ENCODE results near the gene IPO8.

The IPO8 gene

GRCh38 chr12:30691122-30691879 is 4.4 kb downstream of the IPO8 start:
- H3K4me1 ChIP-seq (ENCODE audit: control insufficient read depth, insufficient read depth, low read length): peaks cover 14% of the 10 kb centered on the region
- H3K9me3 ChIP-seq (ENCODE audit: control insufficient read depth in 2 of 2, low read length in 2 of 2): no peaks in the 10 kb centered on the region
- no peaks in the 10 kb centered on the region for H3K27me3 ChIP-seq (ENCODE audit: control insufficient read depth in 1 of 2, insufficient read depth in 2 of 2, low read length in 2 of 2)
- no peak overlapping the region for H3K4me3 ChIP-seq (ENCODE audit: low read length in 2 of 2)
- H3K27ac ChIP-seq (ENCODE audit: low read length): no peak overlapping the region
- H3K36me3 ChIP-seq (ENCODE audit: control insufficient read depth in 2 of 2, insufficient read depth in 2 of 2, low read length in 2 of 2): peaks cover 0 to 1% of the 10 kb centered on the region in 2 donors
- no peak overlapping the region for H3K9ac ChIP-seq (ENCODE audit: low read length in 2 of 2)

DNA sequence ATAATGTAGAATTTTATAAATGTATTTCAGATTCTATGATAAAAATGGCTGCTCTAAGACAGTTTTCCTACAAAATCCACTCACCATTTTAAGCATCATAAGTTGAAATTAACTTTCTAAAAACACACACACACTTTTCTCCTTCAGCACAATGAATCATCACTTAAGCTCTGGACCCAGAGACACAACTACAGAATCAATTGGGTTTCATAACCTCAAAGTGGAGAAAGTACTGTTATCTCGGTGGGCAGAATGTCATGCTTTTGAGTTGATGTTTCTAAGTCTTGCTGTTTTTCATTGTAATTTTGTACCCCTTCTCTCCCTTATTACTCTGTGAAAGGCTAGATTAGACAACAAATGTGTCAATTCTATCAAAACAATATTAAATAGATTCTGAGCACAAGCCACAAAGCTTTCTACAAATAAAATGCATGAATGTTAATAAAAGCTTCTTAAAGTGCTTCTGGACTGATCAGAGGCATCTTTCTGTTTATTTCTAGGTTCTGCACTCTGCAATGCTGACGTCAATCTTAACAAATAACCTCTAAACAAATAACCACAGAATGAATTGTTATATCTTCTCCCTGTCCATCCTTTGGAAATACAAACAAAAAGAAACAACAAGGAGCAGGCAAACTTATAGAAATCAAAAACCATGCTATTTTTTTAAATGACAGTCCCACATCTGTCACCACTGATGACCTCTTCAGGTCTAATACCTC is 8.2 kb downstream of the IPO8 start:
- Histone ChIP-seq H3K4me3 (ENCODE audit: low read length in 2 of 2) (no peak overlapping the region), H3K4me1 (ENCODE audit: control insufficient read depth, insufficient read depth, low read length) (no peaks in the 10 kb centered on the region), H3K9ac (ENCODE audit: low read length in 2 of 2) (no peak overlapping the region), H3K27me3 (ENCODE audit: control insufficient read depth in 1 of 2, insufficient read depth in 2 of 2, low read length in 2 of 2) (no peaks in the 10 kb centered on the region), H3K27ac (ENCODE audit: low read length) (no peak overlapping the region), H3K36me3 (ENCODE audit: control insufficient read depth in 2 of 2, insufficient read depth in 2 of 2, low read length in 2 of 2) (peaks cover 0 to 6% of the 10 kb centered on the region in 2 donors), H3K9me3 (ENCODE audit: control insufficient read depth in 2 of 2, low read length in 2 of 2) (no peaks in the 10 kb centered on the region)

- H3K4me3 ChIP-seq (ENCODE audit: low read length in 2 of 2): no peak overlapping the region
- H3K9me3 ChIP-seq (ENCODE audit: control insufficient read depth in 2 of 2, low read length in 2 of 2): no peaks in the 10 kb centered on the region
- no peak overlapping the region for H3K27ac ChIP-seq (ENCODE audit: low read length)
- H3K36me3 ChIP-seq (ENCODE audit: control insufficient read depth in 2 of 2, insufficient read depth in 2 of 2, low read length in 2 of 2): peaks cover 12 to 21% of the 10 kb centered on the region in 2 donors
- no peaks in the 10 kb centered on the region for H3K27me3 ChIP-seq (ENCODE audit: control insufficient read depth in 1 of 2, insufficient read depth in 2 of 2, low read length in 2 of 2)
- no peak overlapping the region for H3K9ac ChIP-seq (ENCODE audit: low read length in 2 of 2)
- no peaks in the 10 kb centered on the region for H3K4me1 ChIP-seq (ENCODE audit: control insufficient read depth, insufficient read depth, low read length)
Measured at GRCh38 chr12:30679241-30679640, 16.4 kb downstream of the IPO8 start.

DNA sequence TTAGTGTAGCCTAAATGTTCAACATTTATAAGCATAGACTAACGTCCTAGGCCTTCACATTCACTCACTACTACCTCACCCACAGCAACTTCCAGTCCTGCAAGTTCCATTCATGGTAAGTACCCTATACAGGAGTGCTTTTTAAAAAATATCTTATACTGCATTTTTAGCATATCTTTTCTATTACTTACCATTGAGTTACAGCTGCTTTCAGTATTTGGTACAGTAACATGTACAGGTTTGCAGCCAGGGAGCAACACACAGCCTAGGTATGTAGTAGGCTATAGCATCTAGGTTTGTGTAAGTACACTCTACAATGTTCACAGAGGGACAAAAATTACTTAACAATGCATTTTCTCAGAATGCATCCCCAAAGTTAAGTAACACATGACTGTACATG is 17.4 kb downstream of the IPO8 start:
- no peaks in the 10 kb centered on the region for H3K9me3 ChIP-seq (ENCODE audit: control insufficient read depth in 2 of 2, low read length in 2 of 2)
- no peaks in the 10 kb centered on the region for H3K4me1 ChIP-seq (ENCODE audit: control insufficient read depth, insufficient read depth, low read length)
- H3K4me3 ChIP-seq (ENCODE audit: low read length in 2 of 2): no peak overlapping the region
- no peaks in the 10 kb centered on the region for H3K27me3 ChIP-seq (ENCODE audit: control insufficient read depth in 1 of 2, insufficient read depth in 2 of 2, low read length in 2 of 2)
- H3K27ac ChIP-seq (ENCODE audit: low read length): no peak overlapping the region
- H3K36me3 ChIP-seq (ENCODE audit: control insufficient read depth in 2 of 2, insufficient read depth in 2 of 2, low read length in 2 of 2): peaks cover 12 to 19% of the 10 kb centered on the region in 2 donors
- no peak overlapping the region for H3K9ac ChIP-seq (ENCODE audit: low read length in 2 of 2)

- H3K4me3 ChIP-seq (ENCODE audit: low read length in 2 of 2): no peak overlapping the region
- H3K27me3 ChIP-seq (ENCODE audit: control insufficient read depth in 1 of 2, insufficient read depth in 2 of 2, low read length in 2 of 2): no peaks in the 10 kb centered on the region
- no peak overlapping the region for H3K27ac ChIP-seq (ENCODE audit: low read length)
- no peaks in the 10 kb centered on the region for H3K9me3 ChIP-seq (ENCODE audit: control insufficient read depth in 2 of 2, low read length in 2 of 2)
- peaks cover 14 to 27% of the 10 kb centered on the region in 2 donors for H3K36me3 ChIP-seq (ENCODE audit: control insufficient read depth in 2 of 2, insufficient read depth in 2 of 2, low read length in 2 of 2)
- no peak overlapping the region for H3K9ac ChIP-seq (ENCODE audit: low read length in 2 of 2)
- no peaks in the 10 kb centered on the region for H3K4me1 ChIP-seq (ENCODE audit: control insufficient read depth, insufficient read depth, low read length)
Measured at GRCh38 chr12:30661210-30661609, 34.5 kb downstream of the IPO8 start.

- H3K36me3 ChIP-seq (ENCODE audit: control insufficient read depth in 2 of 2, insufficient read depth in 2 of 2, low read length in 2 of 2): peaks cover 0 to 15% of the 10 kb centered on the region in 2 donors
- no peak overlapping the region for H3K4me3 ChIP-seq (ENCODE audit: low read length in 2 of 2)
- H3K9ac ChIP-seq (ENCODE audit: low read length in 2 of 2): no peak overlapping the region
- H3K4me1 ChIP-seq (ENCODE audit: control insufficient read depth, insufficient read depth, low read length): no peaks in the 10 kb centered on the region
- no peak overlapping the region for H3K27ac ChIP-seq (ENCODE audit: low read length)
- H3K9me3 ChIP-seq (ENCODE audit: control insufficient read depth in 2 of 2, low read length in 2 of 2): no peaks in the 10 kb centered on the region
- H3K27me3 ChIP-seq (ENCODE audit: control insufficient read depth in 1 of 2, insufficient read depth in 2 of 2, low read length in 2 of 2): no peaks in the 10 kb centered on the region
Measured at GRCh38 chr12:30652034-30652696, 43.5 kb downstream of the IPO8 start.

DNA sequence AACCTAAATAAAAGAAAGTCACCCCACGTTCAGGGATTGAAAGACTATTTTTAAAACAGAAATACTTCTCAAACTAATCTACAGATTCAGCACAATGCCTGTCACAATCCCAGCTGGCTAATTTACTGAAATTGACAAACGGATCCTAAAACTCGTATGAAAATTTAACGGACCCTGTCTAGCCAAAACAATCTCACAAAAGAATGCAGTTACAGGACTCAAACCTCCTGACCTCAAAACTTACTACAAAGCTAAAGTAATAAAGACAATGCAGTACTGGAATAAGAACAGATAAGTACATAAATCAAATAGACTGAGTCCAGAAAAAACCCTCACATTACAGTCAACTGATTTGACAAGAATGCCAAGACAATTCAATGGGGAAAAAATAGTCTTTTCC is 48.8 kb downstream of the IPO8 start:
- Histone ChIP-seq H3K4me1 (ENCODE audit: control insufficient read depth, insufficient read depth, low read length) (no peaks in the 10 kb centered on the region), H3K4me3 (ENCODE audit: low read length in 2 of 2) (no peak overlapping the region), H3K9ac (ENCODE audit: low read length in 2 of 2) (no peak overlapping the region), H3K27me3 (ENCODE audit: control insufficient read depth in 1 of 2, insufficient read depth in 2 of 2, low read length in 2 of 2) (no peaks in the 10 kb centered on the region), H3K27ac (ENCODE audit: low read length) (no peak overlapping the region), H3K36me3 (ENCODE audit: control insufficient read depth in 2 of 2, insufficient read depth in 2 of 2, low read length in 2 of 2) (peaks cover 5 to 6% of the 10 kb centered on the region in 2 donors), H3K9me3 (ENCODE audit: control insufficient read depth in 2 of 2, low read length in 2 of 2) (no peaks in the 10 kb centered on the region)

- Histone ChIP-seq H3K27me3 (ENCODE audit: control insufficient read depth in 1 of 2, insufficient read depth in 2 of 2, low read length in 2 of 2) (no peaks in the 10 kb centered on the region), H3K4me1 (ENCODE audit: control insufficient read depth, insufficient read depth, low read length) (no peaks in the 10 kb centered on the region), H3K27ac (ENCODE audit: low read length) (no peak overlapping the region), H3K4me3 (ENCODE audit: low read length in 2 of 2) (no peak overlapping the region), H3K36me3 (ENCODE audit: control insufficient read depth in 2 of 2, insufficient read depth in 2 of 2, low read length in 2 of 2) (peaks cover 3 to 7% of the 10 kb centered on the region in 2 donors), H3K9me3 (ENCODE audit: control insufficient read depth in 2 of 2, low read length in 2 of 2) (no peaks in the 10 kb centered on the region), H3K9ac (ENCODE audit: low read length in 2 of 2) (no peak overlapping the region)
Measured at GRCh38 chr12:30643366-30643765, 52.3 kb downstream of the IPO8 start.

GRCh38 chr12:30640392-30640791 is 55.3 kb downstream of the IPO8 start:
- no peak overlapping the region for H3K4me3 ChIP-seq (ENCODE audit: low read length in 2 of 2)
- H3K27me3 ChIP-seq (ENCODE audit: control insufficient read depth in 1 of 2, insufficient read depth in 2 of 2, low read length in 2 of 2): no peaks in the 10 kb centered on the region
- H3K9me3 ChIP-seq (ENCODE audit: control insufficient read depth in 2 of 2, low read length in 2 of 2): no peaks in the 10 kb centered on the region
- H3K9ac ChIP-seq (ENCODE audit: low read length in 2 of 2): no peak overlapping the region
- peaks cover 7 to 13% of the 10 kb centered on the region in 2 donors for H3K36me3 ChIP-seq (ENCODE audit: control insufficient read depth in 2 of 2, insufficient read depth in 2 of 2, low read length in 2 of 2)
- H3K27ac ChIP-seq (ENCODE audit: low read length): no peak overlapping the region
- H3K4me1 ChIP-seq (ENCODE audit: control insufficient read depth, insufficient read depth, low read length): no peaks in the 10 kb centered on the region

DNA sequence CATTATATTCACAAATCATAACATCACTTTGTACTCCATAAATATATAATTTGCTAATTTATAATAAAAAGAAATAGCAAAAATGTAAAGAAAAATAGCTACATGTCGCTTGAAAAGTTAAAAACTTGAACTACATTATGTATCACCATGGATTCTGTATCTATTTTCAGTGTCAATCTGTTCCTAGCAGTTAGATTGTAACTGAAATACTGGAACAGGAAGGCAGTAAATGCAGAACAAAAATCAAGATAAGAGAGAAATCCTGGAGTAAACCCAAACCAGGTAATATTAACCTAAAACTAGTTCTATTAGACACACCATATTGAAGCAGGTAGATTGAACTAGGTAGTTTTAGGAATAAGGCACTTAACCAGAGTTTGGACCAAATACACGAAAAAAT is 60.3 kb downstream of the IPO8 start:
- Histone ChIP-seq H3K36me3 (ENCODE audit: control insufficient read depth in 2 of 2, insufficient read depth in 2 of 2, low read length in 2 of 2) (peaks cover 14 to 32% of the 10 kb centered on the region in 2 donors), H3K9me3 (ENCODE audit: control insufficient read depth in 2 of 2, low read length in 2 of 2) (no peaks in the 10 kb centered on the region)

More for the DNA sequence above, 60.3 kb downstream of the IPO8 start:
- no peaks in the 10 kb centered on the region for H3K4me1 ChIP-seq (ENCODE audit: control insufficient read depth, insufficient read depth, low read length)
- H3K27me3 ChIP-seq (ENCODE audit: control insufficient read depth in 1 of 2, insufficient read depth in 2 of 2, low read length in 2 of 2): no peaks in the 10 kb centered on the region
- H3K27ac ChIP-seq (ENCODE audit: low read length): no peak overlapping the region
- H3K9ac ChIP-seq (ENCODE audit: low read length in 2 of 2): no peak overlapping the region
- no peak overlapping the region for H3K4me3 ChIP-seq (ENCODE audit: low read length in 2 of 2)
